K562 (cell line): Measurements from ENCODE around the gene NOPCHAP1. TPM values are rescaled to one million over a fixed set of nuclear protein-coding genes. Genes with fewer than 3 reads are reported as not detected.

Source experiments
- ATAC-seq: fragments of 200-7000 bp; cut with Tn5 transposase; 3 replicates; pipeline ENCODE4 v1.9.1; 2020; ENCODE audit warnings: moderate library complexity
- BruUV-seq: library from RNA; stranded (reverse); fragments of 400-500 nt; replicated peaks from 2 replicates; lab custom pipeline; 2021; lab: Mats Ljungman, UMichigan
- CTCF ChIA-PET: fragments of 300-600 bp; formaldehyde crosslinking; extraction: SDS; loops from one replicate; lab custom pipeline; 2021; ENCODE audit warnings: low intra/inter-chr PET ratio; lab: Yijun Ruan, JAX
- POLR2A ChIA-PET: fragments of 300-600, 350-650 bp; sonication (Branson Sonifier 250); formaldehyde crosslinking; extraction: SDS; loops from one replicate; lab custom pipeline; 2021; ENCODE audit warnings: antibody characterized with exemption, inconsistent platforms; lab: Yijun Ruan, JAX
- DNase-seq, 4 experiments: peaks; one replicate each; pipeline versions ENCODE4 v3.0.0 to v3.0.0-alpha.2; 2011 to 2018; ENCODE audit warnings: low spot score in 3 of 4, mixed read lengths in 3 of 4; ENCODE audit errors: extremely low read depth in 1 of 4
- FAIRE-seq: peaks from 2 replicates; lab custom pipeline; 2011; peaks lifted over from hg19 to GRCh38; lab: Jason Lieb, UNC
- H2AFZ ChIP-seq: 2 replicates; pipeline ENCODE4 v1.6.0; 2011; ENCODE audit warnings: low read depth, low read length, control low read depth, inconsistent platforms
- H3K27ac ChIP-seq: fragments of 200-600 bp; 3 replicates; pipeline ENCODE4 v1.8.0; 2011; ENCODE audit warnings: low read depth, mild to moderate bottlenecking, control low read depth, inconsistent platforms, low read length, moderate library complexity, mixed read lengths; ENCODE audit errors: extremely low read depth
- H3K27me3 ChIP-seq, 2 experiments: fragments of 300-600 bp in 1 of 2; 2 replicates in 1 of 2; 3 replicates in 1 of 2; pipeline versions ENCODE4 v1.6.0 to v1.8.0; 2011; ENCODE audit warnings: inconsistent platforms in 2 of 2, low read length in 2 of 2, mild to moderate bottlenecking in 1 of 2, mixed read lengths in 1 of 2, moderate library complexity in 1 of 2; ENCODE audit not compliant: control insufficient read depth in 2 of 2, insufficient read depth in 2 of 2
- H3K36me3 ChIP-seq: fragments of 300-600 bp; 3 replicates; pipeline ENCODE4 v1.8.0; 2011; ENCODE audit warnings: mild to moderate bottlenecking, low read length, inconsistent platforms; ENCODE audit not compliant: control insufficient read depth, insufficient read depth
- H3K4me1 ChIP-seq, 2 experiments: fragments of 200-600 bp in 1 of 2; replicated peaks in 1 of 2; 2 replicates in 1 of 2; 3 replicates in 1 of 2; pipeline versions ENCODE4 v1.5.1 to v1.8.0; 2011; ENCODE audit warnings: inconsistent platforms in 2 of 2, low read length in 2 of 2, mild to moderate bottlenecking in 1 of 2, mixed read lengths in 1 of 2, moderate library complexity in 1 of 2; ENCODE audit not compliant: control insufficient read depth in 2 of 2, insufficient read depth in 2 of 2
- H3K4me2 ChIP-seq: 2 replicates; pipeline ENCODE4 v1.6.1; 2011; ENCODE audit warnings: low read length, control low read depth, inconsistent platforms, mixed read lengths; ENCODE audit not compliant: insufficient read depth
- H3K4me3 ChIP-seq: fragments of 200-600 bp; sonication (generic), shearing (Covaris generic); 2 replicates; pipeline ENCODE4 v1.5.1; 2016; ENCODE audit warnings: control low read depth, inconsistent platforms
- H3K79me2 ChIP-seq: fragments of 200-600 bp; 3 replicates; pipeline ENCODE4 v1.8.0; 2011; ENCODE audit warnings: low read length, inconsistent platforms; ENCODE audit not compliant: control insufficient read depth, insufficient read depth
- H3K9ac ChIP-seq, 2 experiments: 2 replicates each; pipeline versions ENCODE4 v1.6.0 to v1.6.1; 2011; ENCODE audit warnings: low read depth in 2 of 2, low read length in 2 of 2, control low read depth in 1 of 2, inconsistent platforms in 1 of 2, mild to moderate bottlenecking in 1 of 2, mixed read lengths in 1 of 2; ENCODE audit not compliant: insufficient read depth in 1 of 2
- H3K9me1 ChIP-seq: one replicate; pipeline ENCODE4 v1.6.0; 2011; ENCODE audit warnings: inconsistent platforms, mild to moderate bottlenecking, low read length, moderate library complexity; ENCODE audit not compliant: control insufficient read depth, insufficient read depth
- H3K9me3 ChIP-seq: replicated peaks from 2 replicates; pipeline ENCODE4 v1.5.1; 2011; ENCODE audit warnings: low read depth, low read length, inconsistent platforms; ENCODE audit not compliant: control insufficient read depth, insufficient read depth
- H4K20me1 ChIP-seq: replicated peaks from 2 replicates; pipeline ENCODE4 v1.6.1; 2011; ENCODE audit warnings: low read length, inconsistent platforms, mixed read lengths; ENCODE audit not compliant: control insufficient read depth, insufficient read depth
- HES1 ChIP-seq: fragments of 450-650 bp; IDR thresholded peaks from 2 replicates; pipeline ENCODE4 v1.6.1; 2016; ENCODE audit warnings: low read depth, mild to moderate bottlenecking, moderate library complexity
- HLTF ChIP-seq: fragments of 450-650 bp; IDR thresholded peaks from 2 replicates; pipeline ENCODE4 v1.6.1; 2016
- KAT8 ChIP-seq: fragments of 450-650 bp; IDR thresholded peaks from 2 replicates; pipeline ENCODE4 v1.6.1; 2016; ENCODE audit warnings: low read depth, mild to moderate bottlenecking
- POLR3A ChIP-seq: IDR thresholded peaks from 2 replicates; pipeline ENCODE4 v1.6.1; 2011; ENCODE audit warnings: borderline replicate concordance, mild to moderate bottlenecking, moderate library complexity; ENCODE audit not compliant: insufficient read length, insufficient read depth; ENCODE audit errors: extremely low read depth
- RBM17 ChIP-seq: fragments of 200-400 bp; formaldehyde crosslinking; IDR thresholded peaks from 2 replicates; pipeline ENCODE4 v1.6.1; 2017; ENCODE audit warnings: low read depth, mild to moderate bottlenecking, low read length, borderline replicate concordance
- RUNX1 ChIP-seq: sonication (generic); IDR thresholded peaks from 2 replicates; pipeline ENCODE4 v1.6.1; 2016; ENCODE audit warnings: antibody characterized with exemption, low read depth
- SIRT6 ChIP-seq: IDR thresholded peaks from one replicate; pipeline ENCODE4 v1.6.1; 2012; ENCODE audit warnings: low read depth, mild to moderate bottlenecking, control low read depth, inconsistent platforms, low read length, moderate library complexity
- ZBTB49 ChIP-seq: sonication (generic); formaldehyde crosslinking; IDR thresholded peaks from 2 replicates; pipeline ENCODE4 v1.8.0; 2022; ENCODE audit warnings: missing genetic modification reagents, mild to moderate bottlenecking, borderline replicate concordance
- ZNF445 ChIP-seq: fragments of 250-450 bp; sonication (Bioruptor Pico); IDR thresholded peaks from 2 replicates; pipeline ENCODE4 v1.4.0; 2020; ENCODE audit warnings: low read depth, mild to moderate bottlenecking, moderate library complexity
- ZNF79 ChIP-seq: fragments of 250-450 bp; sonication (Bioruptor Pico); IDR thresholded peaks from 2 replicates; pipeline ENCODE4 v1.4.0; 2020; ENCODE audit warnings: low read depth, mild to moderate bottlenecking, moderate library complexity
- whole genome bisulfite sequencing: fragments of 100-300 bp; shearing (Covaris generic); methylation state at CpG from one replicate; pipeline ENCODE4 v1.1.6; 2016; ENCODE audit warnings: low coverage, mixed read lengths; ENCODE audit not compliant: insufficient coverage; ENCODE audit errors: missing lambda C conversion rate; 5-methylcytosine and 5-hydroxymethylcytosine counted together
- in situ Hi-C: fragments of 300-500 bp; cut with MboI; formaldehyde crosslinking; loops from 4 replicates; pipeline ENCODE4 v1.15.0; 2018; ENCODE audit warnings: inconsistent platforms, mixed read lengths
- intact Hi-C: fragments of 100-400 bp; cut with micrococcal nuclease; formaldehyde crosslinking; loops from 2 replicates; pipeline ENCODE4 v1.14.2; 2022
- polyA plus RNA-seq, 8 experiments: library from polyadenylated mRNA; depleted of rRNA in 4 of 8; stranded (reverse) in 5 of 8; unstranded in 3 of 8; fragments of >200 nt; fragmentation: Nextera tagmentation in 2 of 8; fragmentation: Illumina TruSeq in 1 of 8; extraction: Ambion mirVana in 2 of 8; extraction: Trizol in 1 of 8; gene quantifications; 2 replicates each; pipeline versions ENCODE4 v1.2.1 to v1.2.3, GENCODE V29; 2011 to 2014; ENCODE audit warnings: inconsistent platforms in 1 of 8, missing spikeins in 1 of 8
- total RNA-seq, 7 experiments: library from RNA; depleted of rRNA in 6 of 7; stranded (reverse); fragments of >200 nt in 6 of 7; fragmentation: Illumina TruSeq in 2 of 7; extraction: Trizol in 2 of 7; gene quantifications; 2 replicates each; pipeline versions ENCODE4 v1.2.1 to v1.2.3, GENCODE V29; 2011 to 2021; ENCODE audit warnings: low replicate concordance in 1 of 7
- TF ChIP-seq, protein P1 (sequence below): fragments of 450-650 bp; conservative IDR thresholded peaks from 2 replicates; pipeline ENCODE4 v1.6.1; 2016; ENCODE audit warnings: missing genetic modification characterization, low read depth, mild to moderate bottlenecking, control low read depth, missing compliant biosample characterization

Gene NOPCHAP1
- total and polyA plus RNA-seq, 9 of the 15 experiments (the other 6 are each of a cell fraction or from before 2014, with no cell fraction given) = 19.4 to 108 (median 33.4) TPM

DNA sequence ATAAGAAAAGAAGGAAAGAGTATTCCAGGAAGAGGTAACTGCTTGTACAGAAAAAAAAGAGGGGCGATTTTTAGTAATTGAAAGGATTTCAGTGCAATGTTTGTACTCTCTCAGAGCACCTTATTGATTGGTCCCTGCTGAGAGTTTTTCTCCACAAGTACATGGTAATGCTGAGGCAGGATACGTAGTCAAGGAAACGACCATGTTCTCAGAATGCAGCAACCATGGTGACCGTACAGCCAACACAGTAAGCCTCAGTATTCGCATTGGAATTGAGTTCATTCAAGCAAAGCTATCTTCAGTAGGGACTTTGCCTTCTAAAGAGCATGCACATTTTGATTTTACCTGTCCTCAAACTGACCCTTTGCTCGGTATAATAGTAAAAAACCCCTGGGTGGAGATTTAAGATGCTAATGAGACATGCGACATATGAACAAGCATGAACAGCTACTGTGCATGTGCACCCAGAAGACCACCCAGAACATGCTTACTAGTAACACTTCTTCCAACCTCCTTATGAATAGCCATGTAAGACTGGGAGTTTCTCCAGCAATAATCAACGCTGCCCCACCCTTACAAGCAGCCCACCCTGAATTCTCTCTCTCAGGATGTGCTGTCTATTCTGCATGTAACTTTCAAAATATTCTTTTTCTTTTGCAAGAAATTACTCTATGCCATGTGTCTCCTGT, 21.8 kb upstream of the NOPCHAP1 start:
- intact Hi-C loops = no loop called here
- no peak for DNase-seq
- CTCF ChIA-PET = no interaction called here
- no TSS peak for BruUV-seq
- Histone ChIP-seq H3K9me3 (no peaks in the 10 kb centered on the region), H3K4me1 (peaks cover 0 to 8% of the 10 kb centered on the region in 2 experiments; a peak in 2 of 5 replicates)
- TF ChIP-seq ZNF79 (no peak), HES1 (no peak)
- TF ChIP-seq, all 486 proteins: peak for 0
- no peaks in the 10 kb centered on the region for H3K79me2 ChIP-seq
- H3K4me2 ChIP-seq = no peak overlapping the region
- H2AFZ ChIP-seq = no peak overlapping the region
- no peaks in the 10 kb centered on the region for H3K36me3 ChIP-seq
- in situ Hi-C loops = no loop called here
- POLR2A ChIA-PET = no interaction called here
- no peak for ATAC-seq
- FAIRE-seq = no peak
- H4K20me1 ChIP-seq = no peaks in the 10 kb centered on the region
- no peak overlapping the region for H3K27ac ChIP-seq
- H3K9me1 ChIP-seq = no peaks in the 10 kb centered on the region
- H3K27me3 ChIP-seq = peaks cover 6 to 12% of the 10 kb centered on the region in 2 experiments; a peak in 4 of 5 replicates
- 5% methylated on average over 8 of the region's 8 CpGs for WGBS
- H3K9ac ChIP-seq = no peak overlapping the region
- H3K4me3 ChIP-seq = no peak overlapping the region

GRCh38 chr12:104964856-104965205, 21.3 kb upstream of the NOPCHAP1 start:
- in situ Hi-C loops = no loop called here
- BruUV-seq = no TSS peak
- ATAC-seq = no peak
- TF ChIP-seq RUNX1 (no peak), ZNF445 (CRISPR knock-in tag) (no peak), RBM17 (no peak), HLTF (no peak), KAT8 (no peak), SIRT6 (no peak), POLR3A (no peak), ZBTB49 (CRISPR knock-in tag) (no peak)
- TF ChIP-seq, protein P1, sequence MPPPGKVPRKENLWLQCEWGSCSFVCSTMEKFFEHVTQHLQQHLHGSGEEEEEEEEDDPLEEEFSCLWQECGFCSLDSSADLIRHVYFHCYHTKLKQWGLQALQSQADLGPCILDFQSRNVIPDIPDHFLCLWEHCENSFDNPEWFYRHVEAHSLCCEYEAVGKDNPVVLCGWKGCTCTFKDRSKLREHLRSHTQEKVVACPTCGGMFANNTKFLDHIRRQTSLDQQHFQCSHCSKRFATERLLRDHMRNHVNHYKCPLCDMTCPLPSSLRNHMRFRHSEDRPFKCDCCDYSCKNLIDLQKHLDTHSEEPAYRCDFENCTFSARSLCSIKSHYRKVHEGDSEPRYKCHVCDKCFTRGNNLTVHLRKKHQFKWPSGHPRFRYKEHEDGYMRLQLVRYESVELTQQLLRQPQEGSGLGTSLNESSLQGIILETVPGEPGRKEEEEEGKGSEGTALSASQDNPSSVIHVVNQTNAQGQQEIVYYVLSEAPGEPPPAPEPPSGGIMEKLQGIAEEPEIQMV (tag) = no peak

More at GRCh38 chr12:104964856-104965205, 21.3 kb upstream of the NOPCHAP1 start:
- H3K9me3 ChIP-seq = no peaks in the 10 kb centered on the region
- no peaks in the 10 kb centered on the region for H3K36me3 ChIP-seq
- H3K27me3 ChIP-seq = peaks cover 6 to 12% of the 10 kb centered on the region in 2 experiments; a peak in 4 of 5 replicates
- H3K79me2 ChIP-seq = no peaks in the 10 kb centered on the region
- no peak overlapping the region for H3K9ac ChIP-seq
- no peak for FAIRE-seq
- H3K27ac ChIP-seq = no peak overlapping the region
- CTCF ChIA-PET = no interaction called here
- no peak for DNase-seq
- POLR2A ChIA-PET = no interaction called here
- H3K9me1 ChIP-seq = no peaks in the 10 kb centered on the region
- no peak overlapping the region for H3K4me2 ChIP-seq
- WGBS = 0% methylated on average over 2 of the region's 2 CpGs
- H4K20me1 ChIP-seq = no peaks in the 10 kb centered on the region
- H3K4me3 ChIP-seq = no peak overlapping the region
- intact Hi-C loops = no loop called here
- no peak overlapping the region for H2AFZ ChIP-seq
- peaks cover 0 to 3% of the 10 kb centered on the region in 2 experiments; a peak in 2 of 5 replicates for H3K4me1 ChIP-seq
